Measurements from ENCODE around the gene ADARB2.

DNA sequence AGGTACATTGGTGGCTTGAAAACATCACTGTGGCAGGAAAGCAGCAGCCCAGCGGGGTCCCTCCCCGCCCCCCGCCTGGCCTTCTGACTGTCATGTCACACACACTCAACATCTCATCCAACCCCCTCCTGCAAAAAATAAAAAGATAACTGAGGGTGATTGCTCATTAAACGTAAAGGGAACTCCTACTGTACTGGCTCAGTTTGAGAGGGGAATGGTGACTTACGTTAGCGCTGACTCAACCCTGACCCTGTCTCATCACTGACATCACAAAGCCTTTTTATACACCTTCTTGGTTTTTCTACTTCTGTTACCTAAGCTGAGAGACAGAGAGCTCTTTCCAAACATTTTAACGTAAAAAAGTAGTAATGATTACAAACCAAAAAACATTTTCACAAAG, 48.8 kb downstream of the ADARB2 start:
- TF ChIP-seq POLR2AphosphoS5 (IDR thresholded peaks at IDR 0.05) (no peak), POLR2A (IDR thresholded peaks at IDR 0.05) (no peak), EP300 (IDR thresholded peaks at IDR 0.05; ENCODE audit: low read depth) (no peak)
- TF ChIP-seq, protein P1, sequence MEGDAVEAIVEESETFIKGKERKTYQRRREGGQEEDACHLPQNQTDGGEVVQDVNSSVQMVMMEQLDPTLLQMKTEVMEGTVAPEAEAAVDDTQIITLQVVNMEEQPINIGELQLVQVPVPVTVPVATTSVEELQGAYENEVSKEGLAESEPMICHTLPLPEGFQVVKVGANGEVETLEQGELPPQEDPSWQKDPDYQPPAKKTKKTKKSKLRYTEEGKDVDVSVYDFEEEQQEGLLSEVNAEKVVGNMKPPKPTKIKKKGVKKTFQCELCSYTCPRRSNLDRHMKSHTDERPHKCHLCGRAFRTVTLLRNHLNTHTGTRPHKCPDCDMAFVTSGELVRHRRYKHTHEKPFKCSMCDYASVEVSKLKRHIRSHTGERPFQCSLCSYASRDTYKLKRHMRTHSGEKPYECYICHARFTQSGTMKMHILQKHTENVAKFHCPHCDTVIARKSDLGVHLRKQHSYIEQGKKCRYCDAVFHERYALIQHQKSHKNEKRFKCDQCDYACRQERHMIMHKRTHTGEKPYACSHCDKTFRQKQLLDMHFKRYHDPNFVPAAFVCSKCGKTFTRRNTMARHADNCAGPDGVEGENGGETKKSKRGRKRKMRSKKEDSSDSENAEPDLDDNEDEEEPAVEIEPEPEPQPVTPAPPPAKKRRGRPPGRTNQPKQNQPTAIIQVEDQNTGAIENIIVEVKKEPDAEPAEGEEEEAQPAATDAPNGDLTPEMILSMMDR (IDR thresholded peaks at IDR 0.05), result no peak
